ENCODE data around the gene PLD5. TPM values are rescaled to one million over a fixed set of nuclear protein-coding genes. Genes with fewer than 3 reads are reported as not detected.
"Not testable (repeated sequence)": the region's sequence is repeated elsewhere in the genome, so short reads cannot be mapped to it uniquely, and the experiment has no call there.

PLD5 gene
- total RNA-seq, 2 donors from 2014 or later: not detected

DNA sequence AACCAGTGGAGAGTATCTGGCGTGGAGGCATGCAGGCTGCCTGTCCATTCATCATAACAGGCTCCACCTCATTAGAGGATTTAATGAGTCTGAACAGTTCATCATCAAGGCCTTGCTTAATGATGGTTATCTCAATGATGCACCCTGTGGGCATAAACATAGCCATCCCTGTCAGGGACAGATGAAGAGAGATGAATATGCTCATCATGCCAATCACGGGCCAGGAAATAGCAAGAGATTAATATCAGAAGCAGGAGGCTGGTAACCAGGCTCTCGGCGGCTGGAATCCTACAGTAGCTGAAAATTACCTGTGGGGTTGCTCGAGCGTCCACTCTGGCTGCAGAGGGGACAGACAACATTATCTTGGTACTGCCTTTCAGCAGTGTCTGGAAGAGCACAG lies 247.7 kb downstream of the PLD5 start:
- not testable (repeated sequence) for H3K36me3 Mint-ChIP-seq; H3K27ac Mint-ChIP-seq; H3K9me3 Mint-ChIP-seq; ATAC-seq; DNase-seq (ENCODE audit: low spot score in 2 of 2)

DNA sequence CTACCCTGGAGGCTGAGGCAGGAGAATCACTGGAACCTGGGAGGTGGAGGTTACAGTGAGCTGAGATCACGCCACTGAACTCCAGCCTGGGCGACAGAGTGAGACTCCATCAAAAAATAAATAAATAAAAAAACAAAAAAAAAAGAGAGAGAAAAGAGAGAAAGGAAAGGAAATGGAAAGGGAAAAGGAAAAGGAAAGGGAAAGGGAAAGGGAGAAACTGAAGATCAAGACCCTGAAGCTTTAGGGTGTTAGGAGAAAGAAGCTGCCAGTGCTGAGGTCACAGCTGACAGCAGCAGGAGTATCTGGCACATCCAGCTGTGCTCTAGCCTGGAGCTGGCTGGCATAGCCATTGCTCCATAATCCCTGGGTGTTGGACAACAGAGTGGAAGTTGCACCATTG lies 257.5 kb downstream of the PLD5 start:
- not testable (repeated sequence) for ATAC-seq; H3K9me3 Mint-ChIP-seq; H3K36me3 Mint-ChIP-seq; H3K27ac Mint-ChIP-seq; DNase-seq (ENCODE audit: low spot score in 2 of 2)

DNA sequence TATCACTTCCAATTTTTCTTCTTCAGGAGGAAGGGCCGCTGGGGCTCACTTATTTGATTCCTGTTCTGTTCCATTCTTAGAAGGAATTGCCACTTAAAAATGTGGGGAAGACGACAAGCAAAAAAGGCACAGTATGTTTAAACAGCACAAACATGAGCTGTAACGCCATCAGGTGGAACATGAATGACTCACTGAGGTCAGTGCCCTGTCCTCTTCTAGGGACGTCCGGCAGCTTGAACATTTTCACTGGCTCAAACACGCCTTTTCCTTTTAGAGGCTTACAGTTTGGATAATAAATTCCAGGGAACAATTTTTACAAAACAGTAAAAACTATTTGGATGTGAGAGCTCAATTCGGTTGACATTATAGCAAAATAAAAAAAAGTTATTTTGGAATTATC lies 260.1 kb downstream of the PLD5 start:
- H3K27ac Mint-ChIP-seq; H3K36me3 Mint-ChIP-seq; ATAC-seq; H3K9me3 Mint-ChIP-seq; DNase-seq (ENCODE audit: low spot score in 2 of 2): not testable (repeated sequence)

GRCh38 chr1:242245255-242245654 lies 279.2 kb downstream of the PLD5 start:
- H3K9me3 Mint-ChIP-seq: peaks cover 0 to 5% of the 10 kb centered on the region in 2 donors
- ATAC-seq: no peak

DNA sequence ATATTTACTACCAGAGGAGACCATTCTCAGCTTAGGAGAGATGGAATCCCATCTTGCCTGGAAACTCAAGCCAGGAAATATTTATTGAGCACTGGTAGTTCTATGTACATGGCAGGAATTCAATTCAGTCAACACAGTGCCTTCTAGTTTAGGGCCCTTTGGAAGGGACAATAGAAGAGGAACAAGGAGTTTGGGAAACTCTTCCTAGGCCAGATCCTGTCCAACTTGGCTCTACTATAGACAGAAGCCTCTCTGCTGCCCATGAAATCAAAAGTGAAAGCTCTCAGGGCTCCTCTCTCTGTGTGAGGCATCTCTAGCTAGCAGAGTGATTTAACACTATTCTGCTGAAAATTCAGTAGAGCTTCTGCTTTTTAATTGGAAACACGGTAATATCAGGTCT lies 281.0 kb downstream of the PLD5 start:
- H3K27ac Mint-ChIP-seq: no peak overlapping the region
- peaks cover 0 to 5% of the 10 kb centered on the region in 2 donors for H3K9me3 Mint-ChIP-seq
- ATAC-seq (no peak), DNase-seq (ENCODE audit: low spot score in 2 of 2) (no peak)
- H3K36me3 Mint-ChIP-seq: no peaks in the 10 kb centered on the region

More at GRCh38 chr1:242245255-242245654, 279.2 kb downstream of the PLD5 start:
- no peaks in the 10 kb centered on the region for H3K36me3 Mint-ChIP-seq
- no peak for DNase-seq (ENCODE audit: low spot score in 2 of 2)
- no peak overlapping the region for H3K27ac Mint-ChIP-seq

GRCh38 chr1:242242983-242243382 lies 281.5 kb downstream of the PLD5 start:
- Mint-ChIP-seq H3K36me3 (no peaks in the 10 kb centered on the region), H3K9me3 (peaks cover 0 to 5% of the 10 kb centered on the region in 2 donors), H3K27ac (no peak overlapping the region)
- DNase-seq (ENCODE audit: low spot score in 2 of 2) (no peak), ATAC-seq (no peak)

DNA sequence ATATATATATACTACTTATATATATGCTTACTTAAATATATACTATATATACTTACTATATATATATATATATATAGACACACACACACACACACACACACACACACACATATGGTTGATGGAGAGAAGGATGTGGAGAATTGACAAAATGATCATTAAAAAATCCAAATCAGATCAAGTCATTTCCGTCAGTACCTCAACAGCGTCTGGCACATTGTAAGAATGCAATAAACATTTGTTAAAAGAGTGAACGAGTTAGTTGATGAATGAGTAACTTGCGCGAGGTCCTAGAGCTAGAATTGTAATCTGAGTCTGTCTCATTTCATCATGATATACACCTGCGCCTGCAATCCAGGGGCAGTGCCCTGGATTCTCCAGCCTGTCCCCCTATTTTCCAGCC lies 282.6 kb downstream of the PLD5 start:
- no peak overlapping the region for H3K27ac Mint-ChIP-seq
- H3K9me3 Mint-ChIP-seq: peaks cover 0 to 5% of the 10 kb centered on the region in 2 donors
- H3K36me3 Mint-ChIP-seq: no peaks in the 10 kb centered on the region
- DNase-seq (ENCODE audit: low spot score in 2 of 2): no peak
- no peak for ATAC-seq

DNA sequence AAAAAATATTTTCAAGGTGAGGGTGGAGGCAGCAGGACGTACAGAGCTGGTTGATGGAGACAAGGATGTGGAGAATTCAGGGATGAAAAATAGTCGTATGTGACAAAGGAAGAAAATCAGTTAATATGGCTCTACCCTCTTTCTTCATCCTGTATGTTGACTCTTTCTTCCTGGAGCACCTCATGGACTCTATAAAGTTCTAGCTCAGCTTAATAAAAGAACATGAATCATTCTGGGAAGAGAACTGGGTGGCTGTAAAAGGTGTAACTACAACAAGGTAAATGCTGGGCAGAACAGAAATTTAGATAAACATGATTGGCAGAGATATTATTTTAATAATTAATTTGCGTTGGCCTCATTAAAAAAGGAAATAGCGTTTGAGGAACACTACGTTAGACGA lies 283.8 kb downstream of the PLD5 start:
- H3K9me3 Mint-ChIP-seq: no peaks in the 10 kb centered on the region
- no peak for DNase-seq (ENCODE audit: low spot score in 2 of 2)
- H3K27ac Mint-ChIP-seq: no peak overlapping the region
- H3K36me3 Mint-ChIP-seq: no peaks in the 10 kb centered on the region
- ATAC-seq: no peak

GRCh38 chr1:242240077-242240476 lies 284.4 kb downstream of the PLD5 start:
- no peak for DNase-seq (ENCODE audit: low spot score in 2 of 2)
- no peak for ATAC-seq
- no peaks in the 10 kb centered on the region for H3K9me3 Mint-ChIP-seq
- H3K27ac Mint-ChIP-seq: no peak overlapping the region
- H3K36me3 Mint-ChIP-seq: no peaks in the 10 kb centered on the region

DNA sequence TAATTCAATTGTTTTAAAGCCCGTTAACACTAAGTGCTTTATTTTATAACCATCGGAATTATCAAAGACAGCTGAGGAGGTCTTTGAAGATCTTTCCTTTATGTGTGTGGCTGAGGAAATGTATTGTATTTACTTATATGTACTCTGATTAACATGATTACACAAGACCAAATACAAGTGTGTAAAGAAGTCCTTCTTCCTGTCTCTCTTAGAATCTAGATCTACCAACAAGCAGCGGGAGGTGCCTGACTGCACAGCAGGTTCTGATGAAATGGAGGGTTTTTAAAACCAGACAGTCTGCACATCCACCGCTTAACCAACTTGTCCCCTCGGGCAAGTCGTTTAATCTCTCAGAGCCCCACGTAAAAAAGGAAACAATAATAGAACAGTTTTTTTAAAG lies 285.1 kb downstream of the PLD5 start:
- H3K9me3 Mint-ChIP-seq: no peaks in the 10 kb centered on the region
- DNase-seq (ENCODE audit: low spot score in 2 of 2): no peak

DNA sequence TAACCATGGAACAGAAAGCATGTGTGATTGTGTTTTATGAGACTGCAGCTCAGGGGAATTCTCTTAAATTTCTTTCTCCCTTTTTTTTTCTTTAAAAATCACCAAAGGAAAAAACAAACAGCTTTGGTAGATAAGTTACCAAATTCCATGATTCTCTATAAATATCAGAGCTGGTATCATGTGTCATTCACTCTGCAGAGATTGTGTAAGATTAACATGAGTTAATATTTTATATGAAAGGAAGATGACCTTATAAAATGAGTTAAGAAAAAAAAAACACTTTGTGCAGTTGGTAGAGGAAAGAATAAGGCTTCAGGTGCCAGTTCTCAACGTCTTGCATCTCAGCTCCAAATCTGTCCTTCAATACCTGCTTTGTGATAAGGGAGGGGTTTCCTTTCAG lies 287.4 kb downstream of the PLD5 start:
- H3K36me3 Mint-ChIP-seq: no peaks in the 10 kb centered on the region
- no peak overlapping the region for H3K27ac Mint-ChIP-seq
- DNase-seq (ENCODE audit: low spot score in 2 of 2): no peak
- H3K9me3 Mint-ChIP-seq: no peaks in the 10 kb centered on the region
- ATAC-seq: no peak

More for the DNA sequence above, 285.1 kb downstream of the PLD5 start:
- no peak for ATAC-seq
- H3K27ac Mint-ChIP-seq: no peak overlapping the region
- no peaks in the 10 kb centered on the region for H3K36me3 Mint-ChIP-seq

DNA sequence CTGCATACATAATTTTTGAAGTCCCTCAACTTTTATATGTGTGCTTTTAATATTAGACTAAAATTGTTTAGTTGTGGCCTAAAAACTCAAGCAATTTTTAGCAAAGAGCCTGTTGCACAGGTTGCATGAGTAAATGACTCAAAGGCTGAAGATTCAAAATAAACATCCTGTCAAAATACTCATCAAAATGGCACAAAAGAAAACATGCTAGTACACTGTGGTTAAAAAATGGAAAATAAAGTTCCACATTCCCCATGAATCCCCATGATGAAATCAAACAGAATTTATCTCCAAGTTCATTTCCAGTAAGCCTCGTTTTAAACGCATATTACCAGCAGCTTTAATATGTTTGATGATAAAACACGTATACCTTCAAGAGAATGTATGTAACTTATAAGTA lies 295.5 kb downstream of the PLD5 start:
- DNase-seq (ENCODE audit: low spot score in 2 of 2): no peak
- Mint-ChIP-seq H3K36me3 (no peaks in the 10 kb centered on the region), H3K27ac (no peak overlapping the region), H3K9me3 (no peaks in the 10 kb centered on the region)
- ATAC-seq: no peak

GRCh38 chr1:242225767-242226573 lies 298.5 kb downstream of the PLD5 start:
- Mint-ChIP-seq H3K36me3 (no peaks in the 10 kb centered on the region), H3K27ac (no peak overlapping the region), H3K9me3 (no peaks in the 10 kb centered on the region)
- ATAC-seq (no peak), DNase-seq (ENCODE audit: low spot score in 2 of 2) (no peak)

DNA sequence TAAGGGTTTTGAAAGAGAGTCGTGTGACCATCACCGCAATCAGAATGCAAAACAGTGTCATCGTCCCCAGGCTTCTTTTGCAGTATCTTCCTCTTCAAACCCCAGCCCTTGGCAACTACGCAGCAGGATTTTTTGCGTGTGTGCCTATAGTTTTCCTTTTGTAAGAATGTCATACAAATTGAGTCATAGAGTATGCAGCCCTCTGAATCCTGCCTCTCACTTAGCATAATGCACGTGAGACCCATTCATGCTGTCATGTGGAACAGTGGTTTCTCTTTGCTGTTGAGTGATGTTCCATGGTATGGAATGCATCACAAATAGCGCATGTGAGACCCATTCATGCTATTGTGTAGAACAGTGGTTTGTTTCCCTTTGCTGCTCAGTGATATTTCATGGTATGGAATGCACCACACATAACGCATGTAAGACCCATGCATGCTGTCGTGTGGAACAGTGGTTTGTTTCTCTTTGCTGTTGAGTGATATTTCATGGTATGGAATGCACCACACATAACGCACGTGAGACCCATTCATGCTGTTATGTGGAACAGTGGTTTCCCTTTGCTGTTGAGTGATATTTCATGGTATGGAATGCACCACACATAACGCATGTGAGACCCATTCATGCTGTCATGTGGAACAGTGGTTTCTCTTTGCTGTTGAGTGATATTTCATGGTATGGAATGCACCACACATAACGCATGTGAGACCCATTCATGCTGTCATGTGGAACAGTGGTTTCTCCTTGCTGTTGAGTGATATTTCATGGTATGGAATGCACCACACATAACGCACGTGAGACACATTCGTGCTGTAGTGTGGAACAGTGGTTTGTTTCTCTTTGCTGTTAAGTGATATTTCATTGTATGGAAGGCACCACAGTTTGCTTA lies 299.4 kb downstream of the PLD5 start:
- ATAC-seq; H3K36me3 Mint-ChIP-seq; H3K9me3 Mint-ChIP-seq; H3K27ac Mint-ChIP-seq; DNase-seq (ENCODE audit: low spot score in 2 of 2): not testable (repeated sequence)

- no peak overlapping the region for H3K27ac Mint-ChIP-seq
- DNase-seq (ENCODE audit: low spot score in 2 of 2) (no peak), ATAC-seq (no peak)
- H3K36me3 Mint-ChIP-seq: no peaks in the 10 kb centered on the region
- H3K9me3 Mint-ChIP-seq: no peaks in the 10 kb centered on the region
These were observed 300.0 kb downstream of the PLD5 start for GRCh38 chr1:242224461-242224860.

DNA sequence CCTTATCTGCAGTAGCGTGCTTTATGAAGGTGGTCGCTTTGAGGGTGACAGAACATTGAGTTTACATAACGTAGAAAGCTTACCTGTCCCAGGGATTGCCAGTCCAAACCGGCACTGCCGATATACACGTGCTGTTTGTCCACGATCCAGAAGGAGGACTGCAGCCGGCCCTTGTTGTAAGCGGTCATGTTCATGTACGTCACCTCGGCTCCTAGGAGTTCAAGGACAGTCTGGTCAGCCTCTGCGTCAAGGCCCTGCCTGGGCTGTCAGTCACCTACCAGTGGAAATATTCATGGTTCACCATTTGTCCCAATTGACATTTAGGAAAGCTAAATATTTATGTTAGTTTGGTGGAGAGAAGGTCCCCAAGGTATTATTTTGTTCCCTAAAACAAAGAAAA lies 304.6 kb downstream of the PLD5 start:
- H3K9me3 Mint-ChIP-seq: peaks cover 0 to 12% of the 10 kb centered on the region in 2 donors
- no peaks in the 10 kb centered on the region for H3K36me3 Mint-ChIP-seq
- ATAC-seq: no peak
- no peak overlapping the region for H3K27ac Mint-ChIP-seq
- no peak for DNase-seq (ENCODE audit: low spot score in 2 of 2)

DNA sequence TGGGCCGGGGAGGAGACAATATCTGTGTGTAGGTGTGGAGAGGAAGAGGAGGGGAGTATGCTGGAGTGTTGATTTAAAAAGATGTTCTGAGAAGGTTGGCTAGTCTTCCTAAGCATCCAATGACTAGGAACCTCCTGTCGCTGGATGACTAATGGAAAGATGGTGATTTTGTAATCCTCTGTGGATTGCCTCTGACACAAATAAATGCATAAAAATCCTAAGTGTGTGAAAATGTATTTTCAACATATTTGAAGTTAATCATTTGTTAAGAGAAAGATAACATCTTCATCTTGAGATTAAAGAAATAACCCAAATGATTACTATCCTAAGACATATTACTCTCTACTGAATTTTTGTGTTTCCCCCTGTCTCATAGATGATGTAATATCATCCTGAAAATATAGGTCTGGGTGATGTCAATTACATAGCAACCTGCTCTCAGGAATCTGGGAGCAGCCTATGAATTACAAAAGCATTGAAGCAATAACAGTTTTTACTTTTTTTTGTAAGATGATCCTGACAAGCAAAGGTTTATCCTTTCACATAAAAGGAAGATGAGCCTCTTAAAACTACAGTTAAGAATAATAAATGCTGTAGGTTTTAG lies 305.1 kb downstream of the PLD5 start:
- H3K9me3 Mint-ChIP-seq: peaks cover 0 to 12% of the 10 kb centered on the region in 2 donors
- DNase-seq (ENCODE audit: low spot score in 2 of 2): no peak
- no peak for ATAC-seq
- H3K36me3 Mint-ChIP-seq: no peaks in the 10 kb centered on the region
- H3K27ac Mint-ChIP-seq: no peak overlapping the region
